Measurements from ENCODE around the gene SP6.

DNA sequence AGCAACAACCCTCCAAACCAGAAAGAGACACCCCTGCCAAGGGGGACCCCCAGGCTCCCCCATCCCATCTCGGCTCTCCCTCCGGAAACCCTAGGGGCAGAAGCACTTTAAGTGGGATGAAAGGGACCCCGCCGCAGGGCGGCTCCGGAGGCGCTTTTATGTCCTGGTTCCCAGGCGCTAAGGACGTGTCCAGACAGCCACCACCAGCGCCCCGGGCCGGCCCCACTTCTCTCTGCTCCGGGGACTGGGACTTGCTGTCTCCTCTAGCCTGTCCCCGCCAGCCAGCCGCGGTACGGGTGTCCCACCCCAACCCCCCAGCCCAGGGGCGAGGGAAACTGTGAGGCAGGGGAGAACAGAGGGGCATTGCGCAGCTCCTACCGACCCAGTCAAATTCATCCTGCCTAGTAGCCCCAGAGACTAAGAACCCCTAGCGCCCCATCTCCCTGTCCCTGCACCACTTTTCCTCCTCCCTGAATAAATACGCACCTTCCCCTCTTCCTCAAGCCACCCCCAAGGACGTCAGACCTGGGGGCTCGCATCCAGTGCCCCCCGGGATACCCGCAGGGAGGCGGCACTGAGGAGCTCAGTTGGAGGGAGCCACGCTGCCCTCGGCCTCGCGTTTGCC, 4.1 kb downstream of the SP6 start:
- TF ChIP-seq CTCF (IDR thresholded peaks at IDR 0.05) (no peak), ZFX (IDR thresholded peaks at IDR 0.05; ENCODE audit: borderline replicate concordance) (no peak)
